ENCODE results near the gene STX1B. TPM values are rescaled to one million over a fixed set of nuclear protein-coding genes. Genes with fewer than 3 reads are reported as not detected.
A peak's percentile ranks its signal among the peaks of the same experiment; 100 is the strongest.

STX1B gene
- polyA plus RNA-seq, 4 donors = 0.73 to 2.1 (median 1.2) TPM

DNA sequence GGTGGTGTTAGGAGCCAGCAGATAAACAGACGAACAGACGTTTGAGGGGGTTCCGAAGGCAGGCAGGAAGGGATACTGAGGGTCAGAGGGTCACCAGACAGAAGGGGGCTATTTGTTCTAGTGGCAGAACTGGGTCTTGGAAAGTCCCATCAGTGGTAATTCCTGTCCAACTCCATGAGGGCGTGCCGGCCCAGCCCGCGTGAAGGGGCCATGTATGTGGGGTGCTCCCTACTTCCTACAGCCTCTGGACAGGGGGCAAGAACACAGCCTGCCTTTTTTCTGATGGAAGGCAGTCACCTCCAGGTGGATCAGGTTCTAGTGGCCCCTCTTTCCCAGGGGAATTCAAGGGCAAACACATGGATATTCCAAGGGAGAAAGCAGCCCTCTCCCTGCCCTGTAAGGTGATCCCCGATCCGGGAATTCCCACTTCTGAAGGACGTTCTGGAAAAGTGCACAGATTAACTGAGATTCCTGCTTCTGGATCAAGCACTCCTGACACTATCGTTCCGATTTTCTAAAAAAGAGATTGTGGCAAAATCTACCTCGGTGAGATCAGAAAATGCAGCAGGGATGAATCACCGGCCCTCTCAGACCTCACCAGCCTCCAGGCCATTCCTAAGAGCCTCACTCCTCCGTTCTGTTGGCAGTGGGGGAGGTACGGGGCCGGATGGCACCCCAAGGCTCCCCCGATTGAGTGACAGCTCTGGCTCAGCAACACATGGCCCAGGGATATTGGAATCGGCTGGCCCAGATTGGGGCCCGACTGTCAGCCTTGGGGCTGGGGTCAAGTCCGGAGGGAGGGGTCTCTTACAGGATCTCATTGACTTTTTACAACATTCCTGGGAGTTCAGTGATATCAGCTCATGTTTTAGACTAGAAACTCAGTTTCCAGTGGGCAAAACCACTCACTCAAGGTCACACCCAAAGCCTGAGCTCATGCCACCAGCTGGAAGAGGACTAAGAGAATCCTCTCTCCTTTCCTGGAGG is 12.4 kb downstream of the STX1B start:
- DNase-seq (ENCODE audit: low read depth in 4 of 4, low spot score in 3 of 4) = no peak

DNA sequence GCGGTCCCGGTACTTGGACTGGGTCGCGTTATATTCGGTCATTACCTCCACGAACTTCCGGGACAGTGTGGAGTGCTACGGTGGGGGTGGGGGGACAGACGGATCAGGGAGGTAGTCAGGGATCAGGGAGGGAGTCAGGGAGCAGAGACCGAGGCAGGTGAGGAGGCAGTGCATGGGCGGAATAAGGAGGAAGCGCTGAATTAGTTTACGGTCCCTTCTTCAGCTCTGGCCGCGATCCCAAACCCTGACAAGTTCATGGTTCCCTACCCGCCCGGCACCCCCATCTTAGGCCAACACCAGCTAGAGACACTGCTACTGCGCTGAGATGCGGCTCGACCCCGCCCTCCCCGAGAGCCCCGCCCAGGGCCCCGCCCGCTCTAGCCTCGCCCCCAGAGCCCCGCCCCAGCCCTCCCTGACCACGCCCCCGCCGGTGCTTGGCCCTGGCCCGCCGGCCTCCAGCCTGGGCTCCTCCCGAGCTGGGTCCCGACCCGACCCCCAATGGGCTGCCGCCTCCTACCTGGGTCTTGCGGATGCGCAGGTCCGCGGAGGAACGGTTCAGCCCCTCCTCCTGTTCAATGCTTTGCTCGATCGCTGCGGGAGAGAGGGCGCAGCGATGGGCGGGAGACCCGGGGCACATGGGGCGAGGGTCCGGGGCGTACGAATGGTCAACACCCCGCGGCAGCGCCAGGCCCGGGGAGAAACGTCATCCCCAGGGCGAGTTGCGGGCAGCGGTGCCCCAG is 13.3 kb downstream of the STX1B start:
- no peak for DNase-seq (ENCODE audit: low read depth in 4 of 4, low spot score in 3 of 4)

DNA sequence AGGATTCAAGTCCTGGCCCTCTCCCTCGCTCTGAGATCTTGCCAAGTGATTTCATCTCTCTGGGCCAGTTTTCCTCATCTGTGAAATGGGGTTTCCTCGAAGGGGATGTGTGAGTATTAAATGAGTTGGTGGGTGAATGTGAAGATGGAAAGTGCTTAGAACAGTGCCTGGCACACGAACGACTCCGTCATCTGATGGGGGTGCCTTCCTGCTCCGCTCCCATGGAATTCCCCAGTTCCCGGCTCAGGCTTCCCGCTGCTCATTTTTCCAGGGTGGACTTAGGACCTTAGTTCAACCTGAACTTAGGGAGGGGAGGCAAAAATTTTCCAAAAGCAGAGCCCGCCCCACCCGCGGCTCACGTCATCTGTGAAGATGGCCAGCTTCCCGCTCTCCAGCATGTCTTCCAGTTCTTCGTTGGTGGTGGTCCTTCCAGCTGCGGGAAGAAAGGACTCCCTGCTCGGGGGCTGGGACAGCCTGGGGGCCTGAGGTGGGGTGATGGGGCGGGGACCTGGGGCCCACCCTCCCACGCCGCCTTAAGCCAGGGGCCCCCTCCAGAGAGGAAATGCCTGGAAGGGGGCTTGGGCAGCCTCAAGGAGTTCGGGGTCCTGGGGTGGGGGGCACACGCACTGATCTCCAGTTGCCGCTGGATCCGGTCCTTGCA is 14.0 kb downstream of the STX1B start:
- no peak for DNase-seq (ENCODE audit: low read depth in 4 of 4, low spot score in 3 of 4)

DNA sequence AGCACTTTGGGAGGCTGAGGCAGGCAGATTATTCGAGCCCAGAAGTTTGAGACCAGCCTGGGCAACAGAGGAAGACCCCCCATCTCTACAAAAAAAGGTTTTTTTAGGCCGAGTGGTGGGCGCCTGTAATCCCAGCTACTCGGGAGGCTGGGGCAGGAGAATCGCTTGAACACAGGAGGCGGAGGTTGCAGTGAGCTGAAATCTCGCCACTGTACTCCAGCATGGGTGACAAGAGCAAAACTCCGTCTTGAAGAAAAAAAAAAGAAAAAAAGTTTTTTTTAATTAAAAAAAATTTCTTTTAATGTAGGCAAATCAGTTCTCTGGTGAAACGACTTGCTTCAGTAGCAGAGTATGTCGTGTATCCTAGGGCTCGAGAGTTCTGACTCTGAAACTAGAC is 14.5 kb downstream of the STX1B start:
- no peak for DNase-seq (ENCODE audit: low read depth in 4 of 4, low spot score in 3 of 4)

DNA sequence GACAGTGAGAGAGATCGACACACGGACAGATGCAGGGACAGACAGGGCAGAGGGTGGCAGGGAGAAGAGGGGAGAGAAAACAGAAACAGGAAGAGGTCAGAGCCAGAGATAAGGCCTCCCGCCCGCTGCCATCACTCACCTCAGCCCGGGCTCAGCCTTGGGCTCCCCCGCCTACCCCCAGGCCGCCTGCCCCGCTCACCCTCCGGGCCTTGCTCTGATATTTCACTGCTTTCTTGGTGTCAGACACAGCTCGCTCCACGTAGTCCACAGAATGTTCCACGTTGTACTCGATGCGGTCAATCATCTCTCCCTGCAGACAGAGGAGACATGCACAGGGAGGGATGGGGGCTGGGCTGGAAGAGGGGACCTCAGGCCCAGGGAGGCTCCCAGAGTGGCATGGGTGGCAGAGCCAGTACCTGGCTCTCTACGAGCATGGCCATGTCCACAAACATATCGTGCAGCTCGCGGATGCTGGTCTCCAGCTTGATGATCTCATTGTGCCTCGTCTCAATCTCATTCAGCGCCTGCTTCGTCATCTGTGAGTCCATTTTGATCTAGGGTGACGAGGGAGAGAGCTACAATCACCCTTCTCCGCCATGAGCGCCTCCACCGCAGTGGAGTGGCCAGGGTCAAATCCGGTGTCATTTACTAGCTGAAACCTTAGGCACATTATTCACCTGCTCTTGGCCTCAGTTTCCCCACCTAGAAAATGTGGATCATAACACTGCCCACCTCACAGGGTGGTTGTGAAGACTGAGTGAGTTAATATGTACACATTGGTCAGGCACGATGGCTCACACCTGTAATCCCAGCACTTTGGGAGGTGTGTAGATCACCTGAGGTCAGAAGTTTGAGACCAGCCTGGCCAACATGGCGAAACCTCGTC is 17.3 kb downstream of the STX1B start:
- DNase-seq (ENCODE audit: low read depth in 4 of 4, low spot score in 3 of 4) = no peak

DNA sequence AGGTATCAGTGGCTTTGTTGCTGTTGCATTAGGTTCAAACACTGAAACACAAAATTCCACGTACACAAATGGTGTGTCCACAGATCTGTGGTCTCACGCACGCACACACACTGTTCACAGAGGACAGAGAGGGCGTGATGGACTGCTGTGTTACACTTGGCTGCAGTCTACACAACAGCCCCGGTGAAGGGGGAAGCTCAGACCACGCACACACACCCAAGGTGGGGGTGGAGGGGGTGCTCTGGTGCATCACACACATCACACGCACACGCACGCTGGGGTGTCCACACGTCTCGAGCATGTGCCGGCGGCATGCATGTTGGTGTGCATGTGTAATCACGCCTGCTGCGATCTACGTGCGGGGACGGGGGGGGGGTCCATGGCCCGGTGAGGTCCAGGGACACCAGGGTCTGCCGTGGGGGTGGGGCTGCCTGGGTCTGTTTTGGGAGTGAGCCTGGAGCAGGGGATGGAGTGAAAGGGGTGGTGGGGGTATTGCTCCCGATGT is 18.1 kb downstream of the STX1B start:
- no peak for DNase-seq (ENCODE audit: low read depth in 4 of 4, low spot score in 3 of 4)

DNA sequence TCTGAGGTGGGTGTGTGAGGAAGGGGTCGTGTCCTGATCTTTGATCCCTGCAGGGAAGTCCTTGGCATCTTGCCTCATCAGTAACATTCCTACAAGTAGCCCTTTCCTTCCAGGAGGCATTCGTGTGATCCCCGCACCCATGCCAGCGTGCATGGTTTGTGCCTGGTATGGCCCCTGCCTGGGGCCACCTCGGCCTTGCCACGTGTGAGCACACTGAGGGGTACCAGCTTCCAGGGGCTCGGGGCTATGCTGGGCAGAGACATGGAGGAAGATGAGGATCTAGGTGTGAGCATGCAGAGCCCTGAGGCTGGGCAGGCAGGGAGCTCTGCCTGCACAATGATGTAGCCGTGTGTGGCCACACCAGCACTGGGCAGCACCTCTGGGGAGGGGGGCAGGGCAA is 19.4 kb downstream of the STX1B start:
- DNase-seq (ENCODE audit: low read depth in 4 of 4, low spot score in 3 of 4) = no peak

DNA sequence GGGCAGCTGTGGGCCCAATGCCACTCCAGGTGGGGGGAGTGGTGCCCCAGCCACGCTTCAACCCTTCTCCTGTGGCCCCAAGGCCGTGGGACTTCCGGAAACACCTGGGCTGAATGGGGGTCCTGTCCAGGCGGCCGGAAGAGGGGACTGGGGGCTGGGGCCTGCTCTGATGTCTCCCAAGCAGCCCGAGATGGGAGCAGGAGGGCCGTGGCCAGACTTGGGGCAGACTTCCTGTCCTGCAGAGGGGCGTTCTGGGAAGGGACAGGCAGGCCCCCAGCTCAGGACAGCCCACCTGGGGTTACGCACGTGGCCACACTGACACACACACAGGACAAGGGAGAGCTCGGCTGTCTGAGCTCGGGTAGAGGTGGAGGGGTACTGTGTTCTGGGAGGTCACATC is 20.3 kb downstream of the STX1B start:
- DNase-seq (ENCODE audit: low read depth in 4 of 4, low spot score in 3 of 4) = no peak

DNA sequence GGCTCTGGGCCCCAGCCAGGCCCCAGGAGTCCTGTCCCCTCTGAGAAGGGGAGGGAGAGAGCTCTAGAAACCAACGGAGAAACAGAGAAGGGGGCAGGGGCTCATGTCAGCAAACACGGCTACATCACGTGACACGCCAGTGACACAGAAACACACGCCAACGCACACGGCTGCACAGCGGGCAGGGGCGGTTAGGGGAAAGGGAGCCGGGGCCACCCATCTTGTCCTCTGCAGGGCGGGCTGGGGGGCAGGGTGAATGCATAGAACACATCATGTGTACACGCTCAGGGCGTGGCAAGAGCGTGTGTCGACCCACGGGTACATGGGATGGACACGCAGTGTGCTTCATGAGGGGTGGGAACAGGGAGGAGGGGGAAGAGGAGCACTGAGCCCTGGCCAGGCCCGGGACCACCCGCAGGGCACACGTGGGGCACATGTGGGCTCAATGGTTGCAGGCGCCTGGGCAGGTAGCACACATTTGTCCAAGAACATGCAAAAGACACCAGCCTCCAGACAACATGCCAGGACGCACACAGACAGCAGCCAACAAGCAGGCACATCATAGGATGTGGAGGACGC is 20.9 kb downstream of the STX1B start:
- DNase-seq (ENCODE audit: low read depth in 4 of 4, low spot score in 3 of 4) = no peak

DNA sequence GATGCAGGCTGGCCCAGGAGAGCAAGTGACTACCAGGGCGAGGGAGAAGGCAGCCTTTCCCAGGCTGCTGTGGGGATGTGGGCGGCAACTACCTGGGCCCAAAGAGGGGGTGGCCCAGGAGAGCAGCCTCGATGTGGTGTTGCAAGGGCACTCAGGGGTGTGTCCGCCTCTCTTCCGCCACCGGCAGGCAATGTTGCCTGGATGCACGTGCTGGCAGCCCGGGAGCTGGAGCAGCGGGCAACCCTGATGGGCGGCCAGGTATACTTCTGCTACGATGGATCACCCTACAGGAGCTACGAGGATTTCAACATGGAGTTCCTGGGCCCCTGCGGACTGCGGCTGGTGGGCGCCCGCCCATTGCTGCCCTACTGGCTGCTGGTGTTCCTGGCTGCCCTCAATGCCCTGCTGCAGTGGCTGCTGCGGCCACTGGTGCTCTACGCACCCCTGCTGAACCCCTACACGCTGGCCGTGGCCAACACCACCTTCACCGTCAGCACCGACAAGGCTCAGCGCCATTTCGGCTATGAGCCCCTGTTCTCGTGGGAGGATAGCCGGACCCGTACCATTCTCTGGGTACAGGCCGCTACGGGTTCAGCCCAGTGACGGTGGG is 22.8 kb downstream of the STX1B start:
- DNase-seq (ENCODE audit: low read depth in 4 of 4, low spot score in 3 of 4) = no peak

DNA sequence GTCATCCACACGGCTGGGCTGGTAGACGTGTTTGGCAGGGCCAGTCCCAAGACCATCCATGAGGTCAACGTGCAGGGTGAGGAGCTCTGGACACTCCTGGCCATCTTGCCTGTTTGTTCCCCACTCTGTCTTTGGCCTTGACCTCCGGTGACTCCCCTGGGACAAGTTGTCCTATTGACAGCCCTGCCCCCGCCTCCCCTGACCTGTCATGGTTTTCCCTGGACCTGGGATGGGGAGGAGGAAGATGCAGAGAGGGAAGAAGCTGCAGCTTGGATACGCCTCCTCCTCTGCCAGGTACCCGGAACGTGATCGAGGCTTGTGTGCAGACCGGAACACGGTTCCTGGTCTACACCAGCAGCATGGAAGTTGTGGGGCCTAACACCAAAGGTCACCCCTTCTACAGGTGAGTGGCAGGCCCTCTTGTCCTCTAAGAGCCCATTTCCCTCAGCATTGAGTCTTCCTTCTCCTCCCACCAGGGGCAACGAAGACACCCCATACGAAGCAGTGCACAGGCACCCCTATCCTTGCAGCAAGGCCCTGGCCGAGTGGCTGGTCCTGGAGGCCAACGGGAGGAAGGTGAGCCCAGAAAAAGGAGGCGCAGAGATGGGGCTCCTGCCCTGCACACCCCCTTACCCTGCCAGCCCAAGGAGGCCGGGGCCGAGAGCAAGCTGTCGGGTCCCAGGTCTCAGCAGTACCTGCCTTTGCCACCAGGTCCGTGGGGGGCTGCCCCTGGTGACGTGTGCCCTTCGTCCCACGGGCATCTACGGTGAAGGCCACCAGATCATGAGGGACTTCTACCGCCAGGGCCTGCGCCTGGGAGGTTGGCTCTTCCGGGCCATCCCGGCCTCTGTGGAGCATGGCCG is 24.1 kb downstream of the STX1B start:
- no peak for DNase-seq (ENCODE audit: low read depth in 4 of 4, low spot score in 3 of 4)

DNA sequence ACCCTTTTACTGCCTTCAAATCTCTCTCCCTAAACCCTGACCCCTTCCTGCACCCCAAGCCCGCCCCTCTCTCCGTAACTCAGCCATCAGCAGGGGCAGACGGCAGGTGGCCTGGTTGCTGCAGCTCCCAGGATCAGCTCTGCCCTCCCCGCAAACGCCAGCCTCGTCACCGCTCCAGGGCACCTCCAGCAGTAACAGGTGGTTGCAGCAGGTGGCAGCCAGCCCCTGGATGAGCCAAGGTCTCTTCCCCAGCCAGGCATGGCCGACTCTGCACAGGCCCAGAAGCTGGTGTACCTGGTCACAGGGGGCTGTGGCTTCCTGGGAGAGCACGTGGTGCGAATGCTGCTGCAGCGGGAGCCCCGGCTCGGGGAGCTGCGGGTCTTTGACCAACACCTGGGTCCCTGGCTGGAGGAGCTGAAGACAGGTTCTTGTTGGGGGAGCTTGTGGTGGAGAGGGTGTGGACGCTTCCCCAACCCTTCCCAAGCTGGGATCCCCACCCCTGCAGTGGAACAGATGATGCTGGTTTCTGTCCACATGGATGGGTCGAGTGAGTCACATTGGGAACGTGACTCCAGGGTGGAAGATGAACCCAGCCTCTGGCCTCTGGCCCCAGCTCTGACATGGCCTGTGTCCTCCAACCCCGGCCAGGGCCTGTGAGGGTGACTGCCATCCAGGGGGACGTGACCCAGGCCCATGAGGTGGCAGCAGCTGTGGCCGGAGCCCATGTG is 24.9 kb downstream of the STX1B start:
- peak in 3 of 4 donors; percentile 25 to 42 (median 35) for DNase-seq (ENCODE audit: low read depth in 4 of 4, low spot score in 3 of 4)

DNA sequence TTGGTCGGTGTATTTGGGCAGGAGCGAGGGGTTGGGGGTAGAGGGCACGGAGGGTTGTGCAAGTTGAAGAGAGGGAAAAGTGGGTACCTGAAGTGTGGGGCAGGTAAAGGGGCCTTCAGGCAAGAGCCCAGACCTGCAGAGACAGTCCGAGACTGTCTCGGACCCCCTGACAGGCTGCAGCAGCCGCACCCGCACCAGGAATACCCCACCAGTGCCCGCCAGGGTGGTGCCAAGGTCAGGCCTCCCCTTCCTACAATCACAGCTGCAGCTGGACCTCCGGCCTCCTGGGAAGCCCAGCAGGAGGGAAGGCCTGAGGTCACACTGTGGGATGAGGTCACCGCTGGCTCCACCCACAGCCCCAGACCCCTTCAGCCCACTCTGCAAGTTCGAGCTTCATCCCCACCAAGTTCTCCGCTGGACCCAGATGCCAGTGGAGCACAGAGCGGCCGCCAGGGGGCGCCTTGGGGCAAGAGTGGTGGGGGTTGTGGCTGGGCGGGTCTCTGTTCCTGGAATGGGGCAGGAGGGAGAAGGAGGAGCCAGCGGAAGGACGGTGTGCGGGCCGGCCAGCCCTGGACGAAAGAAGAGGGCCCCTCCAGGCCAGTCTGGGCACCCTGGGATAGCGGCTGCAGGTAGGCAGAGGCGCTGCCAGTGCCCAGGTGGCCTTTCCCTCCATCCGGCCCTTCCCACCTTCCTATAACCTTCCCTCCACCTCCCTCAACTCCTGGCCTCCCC is 25.6 kb downstream of the STX1B start, which contains the start of gene HSD3B7:
HSD3B7 (plus strand) TSS at position 539 of the 732 bp plus-strand sequence. CDS start 452 bp downstream, outside the sequence.
- peak; percentile 50 to 77 (median 64) for DNase-seq (ENCODE audit: low read depth in 4 of 4, low spot score in 3 of 4)

DNA sequence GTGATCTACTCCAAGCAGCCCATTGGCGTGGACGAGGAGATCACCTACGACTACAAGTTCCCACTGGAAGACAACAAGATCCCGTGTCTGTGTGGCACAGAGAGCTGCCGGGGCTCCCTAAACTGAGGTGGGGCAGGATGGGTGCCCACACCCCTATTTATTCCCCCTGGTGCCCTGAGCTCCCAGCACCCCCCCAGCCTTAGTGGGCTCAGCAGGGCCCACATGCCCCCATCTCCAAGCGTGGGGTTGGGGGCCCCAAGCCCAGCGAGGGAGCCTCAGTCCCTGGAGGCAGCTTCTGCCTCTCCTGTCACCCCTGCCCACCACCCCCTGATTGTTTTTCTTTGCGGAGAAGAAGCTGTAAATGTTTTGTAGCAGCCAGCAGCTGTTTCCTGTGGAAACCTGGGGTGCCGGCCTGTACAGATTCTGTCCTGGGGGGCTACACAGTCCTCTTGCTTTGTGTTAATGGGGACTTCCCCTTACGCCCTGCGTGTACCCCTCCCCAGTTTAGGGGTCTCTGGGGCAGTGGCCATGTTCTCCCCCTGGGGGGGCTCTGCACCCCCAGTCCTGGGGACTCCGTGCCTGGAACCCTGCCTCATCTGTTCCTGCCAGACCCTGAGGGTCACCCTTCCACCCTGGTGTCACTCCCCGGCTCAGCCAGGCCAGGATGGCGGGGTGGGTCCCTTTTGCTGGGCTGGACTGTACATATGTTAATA is 26.4 kb downstream of the STX1B start:
- DNase-seq (ENCODE audit: low read depth in 4 of 4, low spot score in 3 of 4) = no peak

DNA sequence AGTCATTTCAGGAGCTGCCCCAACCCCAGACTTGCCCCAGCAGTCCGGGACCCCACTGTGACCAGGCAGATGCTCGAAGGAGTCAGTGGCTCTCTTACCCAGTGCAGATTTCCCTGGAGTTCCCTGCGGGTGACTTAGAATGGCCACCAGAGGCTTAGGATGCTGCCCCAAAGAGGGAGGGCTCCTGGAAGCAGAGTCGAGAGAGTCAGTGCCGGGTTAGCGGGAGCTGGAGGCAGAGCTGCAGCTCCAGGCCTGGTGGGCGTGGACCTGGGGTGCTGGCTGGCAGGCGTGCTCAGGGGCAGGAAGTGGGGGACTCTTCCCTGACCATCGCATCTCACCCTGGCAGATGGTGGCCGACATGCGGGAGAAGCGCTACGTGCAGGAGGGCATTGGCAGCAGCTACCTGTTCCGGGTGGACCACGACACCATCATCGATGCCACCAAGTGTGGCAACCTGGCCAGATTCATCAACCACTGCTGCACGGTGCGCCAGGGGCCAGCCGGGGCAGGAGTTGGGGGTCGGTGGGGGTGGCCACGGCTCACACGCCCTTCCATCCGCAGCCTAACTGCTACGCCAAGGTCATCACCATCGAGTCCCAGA is 27.0 kb downstream of the STX1B start:
- DNase-seq (ENCODE audit: low read depth in 4 of 4, low spot score in 3 of 4) = no peak

All from right renal pelvis (tissue), 4 donors.